ENCODE data around the gene CRY2. TPM values are rescaled to one million over a fixed set of nuclear protein-coding genes. Genes with fewer than 3 reads are reported as not detected.

CRY2 gene
- total RNA-seq, 1 donor from 2014 or later: 54.2 TPM

- H3K27ac ChIP-seq: no peak overlapping the region
- no peaks in the 10 kb centered on the region for H3K9me3 ChIP-seq
- H3K4me3 ChIP-seq: peak overlapping the region; percentile 45
- no peak for ATAC-seq
- no peak for TF ChIP-seq CTCF (IDR thresholded peaks at IDR 0.05)
- no peak for DNase-seq
- H3K27me3 ChIP-seq: no peaks in the 10 kb centered on the region
- intact Hi-C loops (cut with DNase I): no loop called here
- peaks cover 4% of the 10 kb centered on the region for H3K4me1 ChIP-seq
- peaks cover 3% of the 10 kb centered on the region for H3K36me3 ChIP-seq
Measured at GRCh38 chr11:45885921-45886721, 38.8 kb downstream of the CRY2 start.

GRCh38 chr11:45886816-45887520, 39.7 kb downstream of the CRY2 start:
- no peaks in the 10 kb centered on the region for H3K27me3 ChIP-seq
- no peaks in the 10 kb centered on the region for H3K36me3 ChIP-seq
- intact Hi-C loops (cut with DNase I): no loop called here
- DNase-seq: no peak
- H3K9me3 ChIP-seq: no peaks in the 10 kb centered on the region
- no peak overlapping the region for H3K27ac ChIP-seq
- ATAC-seq: no peak
- peaks cover 4% of the 10 kb centered on the region for H3K4me1 ChIP-seq
- H3K4me3 ChIP-seq: no peak overlapping the region
- TF ChIP-seq CTCF (IDR thresholded peaks at IDR 0.05): no peak

GRCh38 chr11:45887587-45887986, 40.3 kb downstream of the CRY2 start:
- ATAC-seq (no peak), DNase-seq (no peak)
- Histone ChIP-seq H3K4me3 (no peak overlapping the region), H3K4me1 (peaks cover 4% of the 10 kb centered on the region), H3K27ac (no peak overlapping the region), H3K27me3 (no peaks in the 10 kb centered on the region), H3K36me3 (no peaks in the 10 kb centered on the region), H3K9me3 (no peaks in the 10 kb centered on the region)
- intact Hi-C loops (cut with DNase I): no loop called here
- no peak for TF ChIP-seq CTCF (IDR thresholded peaks at IDR 0.05)

GRCh38 chr11:45889555-45889954, 42.3 kb downstream of the CRY2 start:
- no peak overlapping the region for H3K4me3 ChIP-seq
- no peak for TF ChIP-seq CTCF (IDR thresholded peaks at IDR 0.05)
- intact Hi-C loops (cut with DNase I): no loop called here

GRCh38 chr11:45889966-45890365, 42.7 kb downstream of the CRY2 start:
- intact Hi-C loops (cut with DNase I): no loop called here
- no peak overlapping the region for H3K27ac ChIP-seq
- H3K9me3 ChIP-seq: no peaks in the 10 kb centered on the region
- DNase-seq (no peak), ATAC-seq (no peak)
- no peaks in the 10 kb centered on the region for H3K27me3 ChIP-seq
- H3K4me3 ChIP-seq: no peak overlapping the region
- peaks cover 4% of the 10 kb centered on the region for H3K4me1 ChIP-seq
- H3K36me3 ChIP-seq: no peaks in the 10 kb centered on the region
- no peak for TF ChIP-seq CTCF (IDR thresholded peaks at IDR 0.05)

More at GRCh38 chr11:45889555-45889954, 42.3 kb downstream of the CRY2 start:
- Histone ChIP-seq H3K9me3 (no peaks in the 10 kb centered on the region), H3K36me3 (no peaks in the 10 kb centered on the region), H3K27ac (no peak overlapping the region), H3K4me1 (peaks cover 4% of the 10 kb centered on the region), H3K27me3 (no peaks in the 10 kb centered on the region)
- no peak for ATAC-seq
- no peak for DNase-seq

All from upper lobe of right lung (tissue), 1 donor.